ENCODE results near the gene SPRY1.

Gene SPRY1

DNA sequence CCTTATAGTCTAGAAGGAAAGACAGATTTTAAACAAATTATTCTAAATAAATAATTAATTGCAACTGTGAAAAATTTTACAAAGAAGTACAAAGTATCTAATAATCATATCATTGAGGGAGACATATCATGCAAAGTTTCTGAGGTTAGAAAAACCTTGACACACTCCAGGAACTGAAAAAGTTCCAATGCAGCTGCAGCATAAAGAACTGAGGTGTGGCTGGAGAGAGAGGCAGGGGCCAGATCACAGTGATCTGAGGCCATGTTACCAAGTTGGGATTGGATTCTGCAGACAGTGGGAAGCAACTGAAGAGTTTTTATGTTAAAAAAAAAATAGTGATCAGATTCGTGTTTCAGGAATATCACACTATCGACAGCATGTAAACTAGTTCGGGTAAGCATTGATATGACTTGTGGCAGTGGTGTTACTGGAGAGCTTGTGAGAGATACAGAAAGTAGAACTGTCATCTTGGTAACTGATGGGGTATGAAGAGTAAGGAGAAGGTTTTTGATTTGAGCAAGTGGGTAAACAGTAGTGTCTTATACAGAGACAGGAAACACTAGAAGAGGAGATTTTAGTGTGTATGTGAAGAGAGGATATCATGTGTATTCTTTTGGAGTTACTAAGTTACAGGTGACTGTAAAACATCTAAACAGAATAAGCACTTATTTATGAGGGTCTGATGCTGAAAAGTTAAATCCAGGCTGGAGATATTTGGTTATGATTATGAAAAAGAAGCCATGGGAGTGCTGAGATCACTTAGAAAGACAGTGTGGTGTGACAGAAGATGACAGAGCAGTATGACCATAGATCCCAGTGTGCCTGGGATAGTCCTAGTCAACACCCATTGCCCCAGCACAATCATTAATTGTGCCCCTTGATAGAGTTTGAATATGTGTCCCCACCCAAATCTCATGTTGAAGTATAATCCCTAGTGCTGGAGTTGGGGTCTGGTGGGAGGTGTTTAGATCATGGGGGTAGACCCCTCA lies 15.6 kb upstream of the SPRY1 start:
- no peak for DNase-seq (ENCODE audit: low read depth)

DNA sequence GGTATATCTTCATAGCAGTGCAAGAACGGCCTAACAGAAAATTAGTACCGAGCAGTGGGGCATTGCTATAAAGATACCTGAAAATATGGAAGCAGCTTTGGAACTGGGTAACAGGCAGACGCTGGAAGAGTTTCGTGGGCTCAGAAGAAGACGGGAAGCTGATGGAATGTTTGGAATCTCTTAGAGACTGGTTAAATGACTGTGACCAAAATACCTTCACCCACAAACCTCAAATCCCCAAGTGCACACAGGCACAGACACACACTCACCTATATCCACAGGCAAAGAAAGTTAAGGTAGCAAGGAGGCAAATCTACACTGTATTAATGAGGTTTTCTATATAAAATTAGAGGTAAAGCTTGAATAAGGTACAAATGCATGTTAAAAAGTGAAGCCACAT lies 14.6 kb upstream of the SPRY1 start:
- DNase-seq (ENCODE audit: low read depth), result no peak

GRCh38 chr4:123383566-123383965 lies 13.0 kb upstream of the SPRY1 start:
- no peak for DNase-seq (ENCODE audit: low read depth)

- DNase-seq (ENCODE audit: low read depth), result no peak
These were observed 10.0 kb upstream of the SPRY1 start for GRCh38 chr4:123386609-123387008.

- DNase-seq (ENCODE audit: low read depth), result no peak
These were observed 5.6 kb upstream of the SPRY1 start for GRCh38 chr4:123390846-123391456.

GRCh38 chr4:123393721-123394120 lies 2.9 kb upstream of the SPRY1 start:
- no peak for DNase-seq (ENCODE audit: low read depth)

GRCh38 chr4:123397144-123398065 lies 810 bp downstream of the SPRY1 start:
- DNase-seq (ENCODE audit: low read depth), result peak; percentile 60

- no peak for DNase-seq (ENCODE audit: low read depth)
These were observed 1.7 kb downstream of the SPRY1 start for GRCh38 chr4:123398066-123398852.

GRCh38 chr4:123398853-123399626 lies 2.4 kb downstream of the SPRY1 start:
- peak; percentile 66 for DNase-seq (ENCODE audit: low read depth)

- no peak for DNase-seq (ENCODE audit: low read depth)
These were observed 3.2 kb downstream of the SPRY1 start for GRCh38 chr4:123399627-123400358.

- no peak for DNase-seq (ENCODE audit: low read depth)
These were observed 4.9 kb downstream of the SPRY1 start for GRCh38 chr4:123401271-123402120.

DNA sequence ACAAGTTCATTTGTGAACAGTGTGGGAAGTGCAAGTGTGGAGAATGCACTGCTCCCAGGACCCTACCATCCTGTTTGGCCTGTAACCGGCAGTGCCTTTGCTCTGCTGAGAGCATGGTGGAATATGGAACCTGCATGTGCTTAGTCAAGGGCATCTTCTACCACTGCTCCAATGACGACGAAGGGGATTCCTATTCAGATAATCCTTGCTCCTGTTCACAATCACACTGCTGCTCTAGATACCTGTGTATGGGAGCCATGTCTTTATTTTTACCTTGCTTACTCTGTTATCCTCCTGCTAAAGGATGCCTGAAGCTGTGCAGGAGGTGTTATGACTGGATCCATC lies 5.5 kb downstream of the SPRY1 start:
- DNase-seq (ENCODE audit: low read depth), result no peak

- no peak for DNase-seq (ENCODE audit: low read depth)
These were observed 6.5 kb downstream of the SPRY1 start for GRCh38 chr4:123403080-123403604.

- DNase-seq (ENCODE audit: low read depth), result no peak
These were observed 7.9 kb downstream of the SPRY1 start for GRCh38 chr4:123404533-123404932.

- no peak for DNase-seq (ENCODE audit: low read depth)
These were observed 8.8 kb downstream of the SPRY1 start for GRCh38 chr4:123405267-123405865.

DNA sequence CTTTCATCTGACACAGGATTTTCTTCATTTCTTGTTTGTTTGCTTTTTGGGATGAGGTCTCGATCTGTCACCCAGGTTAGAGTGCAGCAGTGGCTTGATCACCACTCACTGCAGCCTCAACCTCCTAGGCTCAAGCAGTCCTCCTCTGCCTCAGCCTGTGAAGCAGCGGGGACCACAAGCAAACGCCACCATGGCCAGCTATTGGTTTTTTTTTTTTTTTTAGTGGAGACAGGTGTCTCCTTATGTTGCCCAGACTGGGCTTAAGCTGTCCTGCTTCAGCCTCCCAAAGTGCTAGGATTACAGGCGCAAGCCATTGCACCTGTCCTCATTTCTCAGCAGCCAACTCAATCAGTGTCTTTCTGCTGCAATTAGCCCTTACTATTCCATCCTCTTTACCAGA lies 10.3 kb downstream of the SPRY1 start:
- no peak for DNase-seq (ENCODE audit: low read depth)

GRCh38 chr4:123408471-123409084 lies 12.0 kb downstream of the SPRY1 start:
- DNase-seq (ENCODE audit: low read depth), result no peak

GRCh38 chr4:123409334-123409733 lies 12.7 kb downstream of the SPRY1 start:
- no peak for DNase-seq (ENCODE audit: low read depth)
